ENCODE results near the gene SERP2. TPM values are rescaled to one million over a fixed set of nuclear protein-coding genes. Genes with fewer than 3 reads are reported as not detected.
"Not testable (repeated sequence)": the region's sequence is repeated elsewhere in the genome, so short reads cannot be mapped to it uniquely, and the experiment has no call there.

The SERP2 gene
- total and polyA plus RNA-seq, 2 of the 13 experiments (the other 11 are each of a cell fraction or from before 2014, with no cell fraction given) = not detected

DNA sequence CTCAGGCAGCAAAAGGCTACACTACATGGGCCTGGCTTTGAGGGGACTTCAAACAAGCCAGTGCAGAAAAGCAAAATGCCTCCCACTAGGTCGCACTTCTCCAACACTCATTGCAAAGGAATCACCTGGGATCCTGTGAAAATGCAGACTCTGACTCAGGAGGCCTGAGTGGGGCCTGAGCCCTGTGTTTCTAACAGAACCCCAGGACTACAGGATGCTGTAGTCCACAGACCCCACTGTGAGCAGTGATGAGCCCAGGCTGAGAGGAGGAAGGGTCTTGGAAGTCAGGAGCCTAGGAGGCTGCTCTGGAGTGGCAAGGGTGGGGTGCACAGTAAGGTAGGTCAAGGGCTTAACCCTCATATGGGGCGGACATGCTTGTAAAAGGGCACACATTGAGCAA is 46.7 kb upstream of the SERP2 start:
- no TSS peak for BruUV-seq (replicated peaks)
- ATAC-seq = no peak
- no peak overlapping the region for H3K4me3 ChIP-seq (replicated peaks in 1 of 3; ENCODE audit: insufficient read depth in 1 of 3, low read depth in 2 of 3, low read length in 3 of 3)
- in situ Hi-C loops (cut with HindIII; ENCODE audit: extremely low pct_ligation_motif_present, low pct_unique_long_range_greater_than_20kb) (no loop called here), intact Hi-C loops (cut with micrococcal nuclease; ENCODE audit: unreplicated experiment) (no loop called here)
- no peaks in the 10 kb centered on the region for H3K27me3 ChIP-seq (ENCODE audit: control insufficient read depth in 1 of 2, insufficient read depth in 2 of 2, low read length in 2 of 2)
- no peak overlapping the region for H2AFZ ChIP-seq (ENCODE audit: low read length)
- no peak overlapping the region for H3K9ac ChIP-seq (ENCODE audit: insufficient read depth, low read depth, low read length)
- no peak overlapping the region for H3K27ac ChIP-seq (ENCODE audit: extremely low read length, insufficient read depth, low read length)
- ChIA-PET POLR2A (no interaction called here), CTCF (ENCODE audit: low intra/inter-chr PET ratio, low total read pairs) (no interaction called here)
- TF ChIP-seq, protein P1, sequence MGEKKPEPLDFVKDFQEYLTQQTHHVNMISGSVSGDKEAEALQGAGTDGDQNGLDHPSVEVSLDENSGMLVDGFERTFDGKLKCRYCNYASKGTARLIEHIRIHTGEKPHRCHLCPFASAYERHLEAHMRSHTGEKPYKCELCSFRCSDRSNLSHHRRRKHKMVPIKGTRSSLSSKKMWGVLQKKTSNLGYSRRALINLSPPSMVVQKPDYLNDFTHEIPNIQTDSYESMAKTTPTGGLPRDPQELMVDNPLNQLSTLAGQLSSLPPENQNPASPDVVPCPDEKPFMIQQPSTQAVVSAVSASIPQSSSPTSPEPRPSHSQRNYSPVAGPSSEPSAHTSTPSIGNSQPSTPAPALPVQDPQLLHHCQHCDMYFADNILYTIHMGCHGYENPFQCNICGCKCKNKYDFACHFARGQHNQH (CRISPR knock-in tag; IDR thresholded peaks at IDR 0.05) = no peak
- no peaks in the 10 kb centered on the region for H3K79me2 ChIP-seq (ENCODE audit: insufficient read depth, low read length)
- DNase-seq (ENCODE audit: low spot score) = no peak
- no peaks in the 10 kb centered on the region for H4K20me1 ChIP-seq (ENCODE audit: insufficient read depth, low read length)
- no peak overlapping the region for H3K4me2 ChIP-seq (ENCODE audit: low read depth, low read length)
- H3K4me1 ChIP-seq (ENCODE audit: insufficient read depth, low read length) = no peaks in the 10 kb centered on the region
- H3K9me3 ChIP-seq (ENCODE audit: low read length) = no peaks in the 10 kb centered on the region
- no peak for FAIRE-seq
- WGBS (ENCODE audit: low lambda C conversion rate) = 0% methylated on average over 2 of the region's 2 CpGs
- no peaks in the 10 kb centered on the region for H3K36me3 ChIP-seq (replicated peaks in 1 of 2; ENCODE audit: control insufficient read depth in 1 of 2, insufficient read depth in 2 of 2, low read length in 2 of 2)

DNA sequence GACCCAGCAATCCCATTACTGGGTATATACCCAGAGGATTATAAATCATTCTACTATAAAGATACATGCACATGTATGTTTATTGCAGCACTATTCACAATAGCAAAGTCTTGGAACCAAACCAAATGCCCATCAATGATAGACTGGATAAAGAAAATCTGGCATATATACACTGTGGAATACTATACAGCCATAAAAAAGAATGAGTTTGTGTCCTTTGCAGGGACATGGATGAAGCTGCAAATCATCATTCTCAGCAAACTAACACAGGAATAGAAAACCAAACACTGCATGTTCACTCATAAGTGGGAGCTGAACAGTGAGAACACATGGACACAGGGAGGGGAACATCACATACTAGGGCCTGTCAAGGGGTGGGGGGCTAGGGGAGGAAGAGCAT is 44.6 kb upstream of the SERP2 start:
- H2AFZ ChIP-seq (ENCODE audit: low read length); H3K4me1 ChIP-seq (ENCODE audit: insufficient read depth, low read length); H3K79me2 ChIP-seq (ENCODE audit: insufficient read depth, low read length); POLR2A ChIA-PET; in situ Hi-C loops (cut with HindIII; ENCODE audit: extremely low pct_ligation_motif_present, low pct_unique_long_range_greater_than_20kb); H4K20me1 ChIP-seq (ENCODE audit: insufficient read depth, low read length); intact Hi-C loops (cut with micrococcal nuclease; ENCODE audit: unreplicated experiment); H3K9me3 ChIP-seq (ENCODE audit: low read length); ATAC-seq; H3K9ac ChIP-seq (ENCODE audit: insufficient read depth, low read depth, low read length); DNase-seq (ENCODE audit: low spot score); H3K36me3 ChIP-seq (replicated peaks in 1 of 2; ENCODE audit: control insufficient read depth in 1 of 2, insufficient read depth in 2 of 2, low read length in 2 of 2); H3K4me3 ChIP-seq (replicated peaks in 1 of 3; ENCODE audit: insufficient read depth in 1 of 3, low read depth in 2 of 3, low read length in 3 of 3); H3K27me3 ChIP-seq (ENCODE audit: control insufficient read depth in 1 of 2, insufficient read depth in 2 of 2, low read length in 2 of 2); H3K4me2 ChIP-seq (ENCODE audit: low read depth, low read length); CTCF ChIA-PET (ENCODE audit: low intra/inter-chr PET ratio, low total read pairs); H3K27ac ChIP-seq (ENCODE audit: extremely low read length, insufficient read depth, low read length); FAIRE-seq; BruUV-seq (replicated peaks): not testable (repeated sequence)

Measured in HepG2 (cell line).